ENCODE results near the gene VPS33B. TPM values are rescaled to one million over a fixed set of nuclear protein-coding genes. Genes with fewer than 3 reads are reported as not detected.

The VPS33B gene
- total RNA-seq, 1 experiment from 2014 or later: 6.0 TPM

Other genes starting within 250 kb of the VPS33B start
- gene FURIN, start 154.0 kb downstream of the VPS33B start, total RNA-seq (2014; rRNA removed; shearing (Covaris generic)): 75.0 and 92.8 TPM in 2 replicates
- gene FES, start 138.1 kb downstream of the VPS33B start, total RNA-seq (2014; rRNA removed; shearing (Covaris generic)): 0.16 TPM in 1 of 2 replicates, not detected in the other
- gene MAN2A2, start 119.3 kb downstream of the VPS33B start, total RNA-seq (2014; rRNA removed; shearing (Covaris generic)): 0.85 and 3.9 TPM in 2 replicates
- 4.9 and 10.0 TPM in 2 replicates for gene HDDC3, start 90.0 kb downstream of the VPS33B start, total RNA-seq (2014; rRNA removed; shearing (Covaris generic))
- 67.9 and 75.5 TPM in 2 replicates for gene UNC45A, start 87.3 kb downstream of the VPS33B start, total RNA-seq (2014; rRNA removed; shearing (Covaris generic))
- 31.2 and 51.3 TPM in 2 replicates for gene RCCD1, start 67.7 kb downstream of the VPS33B start, total RNA-seq (2014; rRNA removed; shearing (Covaris generic))
- 455 and 500 TPM in 2 replicates for gene PRC1, start 28.1 kb downstream of the VPS33B start, total RNA-seq (2014; rRNA removed; shearing (Covaris generic))
- not detected in 2 replicates for gene SV2B, start 77.7 kb upstream of the VPS33B start, total RNA-seq (2014; rRNA removed; shearing (Covaris generic))